Lung (tissue), 12 donors: ENCODE measurements around the gene KIDINS220. TPM values are rescaled to one million over a fixed set of nuclear protein-coding genes. Genes with fewer than 3 reads are reported as not detected.

Source experiments
- ATAC-seq: fragments of 200-7000 bp; cut with Tn5 transposase; one replicate; pipeline ENCODE4 v1.9.1; 2020; ENCODE audit warnings: moderate number of reproducible peaks; ENCODE audit not compliant: insufficient read depth, low FRiP score
- DNase-seq, 3 donors: peaks; one replicate each; pipeline ENCODE4 v3.0.0-alpha.2; 2013 to 2017
- H3K27ac ChIP-seq, 2 donors: one replicate each; pipeline ENCODE4 v1.5.1; 2013; ENCODE audit warnings: mild to moderate bottlenecking in 2 of 2, moderate library complexity in 2 of 2, control low read depth in 1 of 2, inconsistent platforms in 1 of 2, low read depth in 1 of 2, low read length in 1 of 2
- H3K27me3 ChIP-seq, 3 donors: one replicate each; pipeline ENCODE4 v1.5.1; 2013; ENCODE audit warnings: low read length in 2 of 3; ENCODE audit not compliant: control insufficient read depth in 3 of 3, insufficient read depth in 3 of 3
- H3K36me3 ChIP-seq, 4 donors: one replicate each; pipeline ENCODE4 v1.5.1; 2013; ENCODE audit warnings: low read length in 4 of 4, mild to moderate bottlenecking in 1 of 4, moderate library complexity in 1 of 4; ENCODE audit not compliant: control insufficient read depth in 4 of 4, insufficient read depth in 4 of 4
- H3K4me1 ChIP-seq, 5 donors: one replicate each; pipeline ENCODE4 v1.5.1; 2013; ENCODE audit warnings: low read length in 5 of 5, mild to moderate bottlenecking in 2 of 5, moderate library complexity in 1 of 5; ENCODE audit not compliant: control insufficient read depth in 5 of 5, insufficient read depth in 5 of 5
- H3K4me3 ChIP-seq: one replicate; pipeline ENCODE4 v1.5.1; 2013; ENCODE audit warnings: mild to moderate bottlenecking, control low read depth, moderate library complexity
- H3K9ac ChIP-seq, 2 donors: one replicate each; pipeline ENCODE4 v1.5.1; 2013; ENCODE audit warnings: low read length in 2 of 2, control low read depth in 1 of 2; ENCODE audit not compliant: insufficient read depth in 1 of 2
- H3K9me3 ChIP-seq, 4 donors: one replicate each; pipeline ENCODE4 v1.5.1; 2013; ENCODE audit warnings: low read length in 3 of 4, mild to moderate bottlenecking in 1 of 4, moderate library complexity in 1 of 4; ENCODE audit not compliant: control insufficient read depth in 4 of 4, insufficient read depth in 3 of 4
- WGBS, 2 donors: extraction: QIAGEN DNeasy Blood & Tissue Kit; methylation state at CpG; one replicate each; pipeline ENCODE4 v1.1.7; 2013; 5-methylcytosine and 5-hydroxymethylcytosine counted together
- polyA plus RNA-seq, 2 donors: library from polyadenylated mRNA; stranded (reverse); fragments of 200-250 nt; gene quantifications; one replicate each; pipeline ENCODE4 v1.2.1, GENCODE V29; 2013
- total RNA-seq, 2 donors: library from RNA; depleted of rRNA in 1 of 2; stranded (reverse); fragments of >200 nt in 1 of 2; gene quantifications; one replicate each; pipeline ENCODE4 v1.2.1, GENCODE V29; 2014 to 2021
- TF ChIP-seq, protein P1 (sequence below): IDR thresholded peaks from 2 replicates; pipeline ENCODE4 v1.5.1; 2012; ENCODE audit warnings: mild to moderate bottlenecking; ENCODE audit errors: control extremely low read depth, extremely low read depth
- donor health status: control.
- donor health status: control.
- donor health status: Bipolar disorder and iron deficiency.
- donor health status: healthy.
- donor health status: DM: yes; HTN: yes; CAD: no.

Gene KIDINS220
- total and polyA plus RNA-seq, 4 donors: 16.2 to 211 (median 36.4) TPM

DNA sequence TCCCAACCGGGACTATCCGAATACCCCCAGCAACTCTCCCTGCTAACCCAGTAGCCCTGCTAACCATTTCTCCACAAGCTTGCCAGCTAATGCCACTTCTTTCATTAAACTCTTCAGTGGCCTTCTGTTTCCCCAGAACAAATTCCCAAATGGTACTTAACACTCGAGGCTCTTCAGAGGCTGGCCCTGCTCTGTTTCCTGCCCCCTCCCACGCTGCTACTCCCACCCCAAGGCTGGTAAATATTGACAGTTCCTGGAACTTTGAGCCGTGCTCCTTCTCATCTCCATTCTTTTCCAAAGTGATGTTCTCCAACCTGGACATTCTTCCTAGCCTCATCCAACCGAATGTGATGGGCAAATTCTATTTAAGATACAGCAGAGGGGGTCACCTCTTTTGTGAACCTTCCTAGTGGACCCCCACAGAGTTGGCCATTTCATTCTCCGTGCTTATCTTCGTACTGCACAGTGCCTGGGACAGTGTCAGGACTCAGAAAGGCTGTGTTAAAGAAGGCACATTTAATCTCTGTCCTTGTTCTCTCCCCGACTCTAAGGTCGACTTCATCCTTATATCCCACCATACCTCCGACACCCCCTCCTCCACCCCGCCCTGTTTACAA is 3.2 kb upstream of the KIDINS220 start:
- H3K27ac ChIP-seq: no peak overlapping the region
- H3K9ac ChIP-seq: no peak overlapping the region
- H3K4me3 ChIP-seq: no peak overlapping the region
- H3K9me3 ChIP-seq: no peaks in the 10 kb centered on the region
- no peaks in the 10 kb centered on the region for H3K27me3 ChIP-seq
- WGBS, 2 donors: 65 to 80% methylated on average over 12 of the region's 12 CpGs
- ATAC-seq (no peak), DNase-seq (peak in 1 of 3 donors; percentile 42)
- no peaks in the 10 kb centered on the region for H3K36me3 ChIP-seq
- H3K4me1 ChIP-seq: peaks cover 2 to 13% (median 4%) of the 10 kb centered on the region in 5 donors
- TF ChIP-seq, protein P1, sequence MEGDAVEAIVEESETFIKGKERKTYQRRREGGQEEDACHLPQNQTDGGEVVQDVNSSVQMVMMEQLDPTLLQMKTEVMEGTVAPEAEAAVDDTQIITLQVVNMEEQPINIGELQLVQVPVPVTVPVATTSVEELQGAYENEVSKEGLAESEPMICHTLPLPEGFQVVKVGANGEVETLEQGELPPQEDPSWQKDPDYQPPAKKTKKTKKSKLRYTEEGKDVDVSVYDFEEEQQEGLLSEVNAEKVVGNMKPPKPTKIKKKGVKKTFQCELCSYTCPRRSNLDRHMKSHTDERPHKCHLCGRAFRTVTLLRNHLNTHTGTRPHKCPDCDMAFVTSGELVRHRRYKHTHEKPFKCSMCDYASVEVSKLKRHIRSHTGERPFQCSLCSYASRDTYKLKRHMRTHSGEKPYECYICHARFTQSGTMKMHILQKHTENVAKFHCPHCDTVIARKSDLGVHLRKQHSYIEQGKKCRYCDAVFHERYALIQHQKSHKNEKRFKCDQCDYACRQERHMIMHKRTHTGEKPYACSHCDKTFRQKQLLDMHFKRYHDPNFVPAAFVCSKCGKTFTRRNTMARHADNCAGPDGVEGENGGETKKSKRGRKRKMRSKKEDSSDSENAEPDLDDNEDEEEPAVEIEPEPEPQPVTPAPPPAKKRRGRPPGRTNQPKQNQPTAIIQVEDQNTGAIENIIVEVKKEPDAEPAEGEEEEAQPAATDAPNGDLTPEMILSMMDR: no peak

DNA sequence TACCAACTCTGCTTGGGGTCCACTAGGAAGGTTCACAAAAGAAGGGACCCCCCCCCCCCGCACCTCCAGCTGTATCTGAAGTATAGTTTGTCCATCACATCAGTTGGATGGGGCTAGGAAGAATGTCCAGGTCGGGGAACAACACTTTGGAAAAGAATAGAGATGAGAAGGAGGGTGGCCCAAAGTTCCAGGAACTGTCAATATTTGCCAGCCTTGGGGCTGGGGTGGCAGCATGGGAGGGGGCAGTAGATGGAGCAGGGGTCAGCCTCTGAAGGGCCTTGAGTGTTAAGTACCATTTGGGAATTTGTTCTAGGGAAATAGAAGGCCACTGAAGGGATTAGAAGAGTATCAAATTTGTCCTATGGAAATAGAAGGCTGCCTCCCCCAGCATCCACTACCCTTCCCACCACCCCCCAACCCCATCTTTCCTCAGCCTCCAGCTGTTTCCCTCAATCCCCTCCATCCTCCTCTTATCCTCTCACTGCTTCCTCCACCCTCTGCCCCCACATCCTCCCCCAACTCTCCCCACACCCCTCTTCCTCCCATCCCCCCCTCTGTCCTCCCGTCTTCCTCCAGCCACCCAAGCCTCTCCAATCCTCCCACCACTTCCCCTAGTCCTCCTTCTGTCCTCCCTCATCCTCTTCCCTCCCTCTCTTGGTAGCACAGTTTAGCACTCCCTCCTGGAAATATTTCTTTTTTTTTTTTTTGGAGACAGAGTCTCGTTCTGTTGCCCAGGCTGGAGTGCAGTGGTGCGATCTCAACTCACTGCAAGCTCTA is 2.0 kb upstream of the KIDINS220 start:
- 57 to 71% methylated on average over 5 of the region's 5 CpGs for WGBS, 2 donors
- DNase-seq (no peak), ATAC-seq (no peak)
- TF ChIP-seq, protein P1: no peak
- Histone ChIP-seq H3K4me1 (peaks cover 3 to 15% (median 10%) of the 10 kb centered on the region in 5 donors), H3K27me3 (no peaks in the 10 kb centered on the region), H3K27ac (no peak overlapping the region), H3K9me3 (no peaks in the 10 kb centered on the region), H3K36me3 (no peaks in the 10 kb centered on the region), H3K4me3 (no peak overlapping the region), H3K9ac (no peak overlapping the region)

DNA sequence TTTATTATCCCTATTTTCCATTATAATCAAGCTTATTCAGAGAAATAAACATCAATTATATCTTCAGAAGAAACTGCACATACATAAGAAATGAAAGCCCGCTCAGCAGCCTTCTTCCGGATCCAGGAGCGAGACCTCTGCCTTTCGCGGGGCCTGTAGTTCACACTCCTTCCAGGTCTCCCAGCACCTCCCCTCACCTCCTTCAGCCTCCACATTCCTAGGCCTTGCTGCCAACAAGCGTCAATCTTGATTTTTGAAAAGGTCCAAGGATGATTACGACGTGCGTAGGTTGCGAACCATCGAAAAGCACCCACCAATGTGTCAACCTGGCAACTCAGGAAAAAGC is 355 bp upstream of the KIDINS220 start:
- H3K27ac ChIP-seq: peak overlapping the region; percentile 48 to 70

More for the DNA sequence above, 355 bp upstream of the KIDINS220 start:
- H3K36me3 ChIP-seq: no peaks in the 10 kb centered on the region
- no peaks in the 10 kb centered on the region for H3K27me3 ChIP-seq
- H3K4me1 ChIP-seq: peaks cover 3 to 15% (median 13%) of the 10 kb centered on the region in 5 donors
- ATAC-seq: peak; percentile 23
- no peaks in the 10 kb centered on the region for H3K9me3 ChIP-seq
- no peak for DNase-seq
- H3K9ac ChIP-seq: peak overlapping the region in 1 of 2 donors; percentile 47
- TF ChIP-seq, protein P1: no peak
- no peak overlapping the region for H3K4me3 ChIP-seq
- 67 to 71% methylated on average over 11 of the region's 11 CpGs for WGBS, 2 donors
